ENCODE measurements around the gene TGIF2.
"Not testable (repeated sequence)": the region's sequence is repeated elsewhere in the genome, so short reads cannot be mapped to it uniquely, and the experiment has no call there.

The TGIF2 gene

DNA sequence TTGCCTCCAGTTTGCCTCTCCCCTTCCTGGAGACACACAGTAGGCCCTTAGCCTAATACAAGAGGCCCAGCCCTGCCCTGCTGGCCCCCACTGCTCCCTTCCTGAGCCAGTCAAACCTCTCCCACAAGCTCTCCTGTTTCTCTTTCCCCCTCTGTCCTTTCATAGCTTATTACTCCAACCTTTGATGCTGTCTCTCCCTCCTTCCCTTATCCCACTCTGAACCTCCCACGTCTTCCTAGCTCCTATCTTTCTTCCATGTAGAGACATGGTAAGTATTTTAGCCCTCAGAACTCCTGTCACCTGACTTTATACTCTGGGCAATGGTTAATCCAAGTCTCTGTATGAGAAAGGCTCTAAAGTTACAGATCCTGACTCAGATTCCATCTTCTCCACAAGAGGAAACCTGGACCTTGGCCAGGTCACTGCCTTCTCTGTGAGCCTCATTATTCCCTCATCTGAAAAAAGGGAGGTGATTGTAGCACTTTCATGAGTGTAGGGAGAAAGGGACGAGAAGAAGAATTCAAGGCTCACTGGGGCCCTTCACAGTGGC is 6.7 kb downstream of the TGIF2 start:
- no peak for DNase-seq

DNA sequence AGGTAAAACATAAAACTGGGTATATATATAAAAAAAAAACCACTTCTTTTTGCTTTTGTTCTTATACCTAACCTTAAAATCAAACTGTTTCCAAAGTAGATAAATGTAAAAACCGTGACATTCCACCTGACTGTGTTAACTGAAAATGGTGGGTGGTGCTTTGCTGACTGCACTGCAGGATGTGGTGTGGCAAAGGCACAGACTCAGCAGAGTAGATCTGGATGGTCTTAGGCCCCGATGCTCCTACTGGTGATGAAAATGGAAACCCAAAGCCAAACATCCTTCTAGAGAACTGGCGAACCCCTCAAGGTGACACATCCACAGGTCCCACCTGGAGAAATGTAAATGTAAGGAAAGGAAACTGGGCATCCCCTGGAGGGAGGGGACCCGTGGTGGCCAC is 8.9 kb downstream of the TGIF2 start:
- DNase-seq: peak in 2 of 6 experiments; percentile 12 to 42

DNA sequence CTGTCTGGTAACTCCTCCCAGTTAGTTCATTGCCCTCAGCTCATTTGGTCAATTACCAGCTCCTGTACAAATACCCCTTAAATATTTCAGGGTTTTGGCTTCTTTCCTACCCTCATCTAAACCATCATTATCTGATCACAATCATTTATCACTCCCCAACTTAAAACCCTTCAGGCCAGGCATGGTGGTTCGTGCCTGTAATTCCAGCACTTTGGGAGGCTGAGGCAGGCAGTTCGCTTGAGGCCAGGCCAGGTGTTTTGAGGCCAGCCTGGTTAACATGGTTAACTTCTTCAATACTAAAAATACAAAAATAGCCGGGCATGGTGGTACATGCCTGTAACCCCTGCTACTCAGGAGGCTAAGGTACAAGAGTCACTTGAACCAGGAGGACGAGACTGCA is 9.4 kb downstream of the TGIF2 start:
- DNase-seq: no peak

DNA sequence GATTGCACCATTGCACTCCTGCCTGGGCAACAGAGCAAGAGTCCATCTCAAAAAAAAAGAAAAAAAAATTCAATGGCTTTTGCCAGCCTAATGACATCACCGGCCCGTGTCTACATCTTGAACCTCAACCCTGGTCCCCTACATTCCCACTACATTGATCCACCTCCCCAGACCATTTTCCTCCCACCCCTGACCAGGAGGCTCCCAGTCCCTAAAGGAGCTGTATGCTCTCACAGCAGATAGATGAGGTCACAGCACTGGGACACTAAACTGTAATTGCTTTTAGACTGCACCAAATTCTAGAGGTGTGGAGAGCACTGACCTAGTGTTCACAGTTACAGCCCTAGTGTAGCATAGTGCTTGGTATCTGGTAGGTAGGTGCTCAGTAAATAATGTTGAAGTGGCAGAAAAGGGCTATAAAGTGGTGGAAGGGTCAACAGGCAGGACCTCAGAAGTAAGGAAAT is 10.7 kb downstream of the TGIF2 start:
- no peak for DNase-seq

DNA sequence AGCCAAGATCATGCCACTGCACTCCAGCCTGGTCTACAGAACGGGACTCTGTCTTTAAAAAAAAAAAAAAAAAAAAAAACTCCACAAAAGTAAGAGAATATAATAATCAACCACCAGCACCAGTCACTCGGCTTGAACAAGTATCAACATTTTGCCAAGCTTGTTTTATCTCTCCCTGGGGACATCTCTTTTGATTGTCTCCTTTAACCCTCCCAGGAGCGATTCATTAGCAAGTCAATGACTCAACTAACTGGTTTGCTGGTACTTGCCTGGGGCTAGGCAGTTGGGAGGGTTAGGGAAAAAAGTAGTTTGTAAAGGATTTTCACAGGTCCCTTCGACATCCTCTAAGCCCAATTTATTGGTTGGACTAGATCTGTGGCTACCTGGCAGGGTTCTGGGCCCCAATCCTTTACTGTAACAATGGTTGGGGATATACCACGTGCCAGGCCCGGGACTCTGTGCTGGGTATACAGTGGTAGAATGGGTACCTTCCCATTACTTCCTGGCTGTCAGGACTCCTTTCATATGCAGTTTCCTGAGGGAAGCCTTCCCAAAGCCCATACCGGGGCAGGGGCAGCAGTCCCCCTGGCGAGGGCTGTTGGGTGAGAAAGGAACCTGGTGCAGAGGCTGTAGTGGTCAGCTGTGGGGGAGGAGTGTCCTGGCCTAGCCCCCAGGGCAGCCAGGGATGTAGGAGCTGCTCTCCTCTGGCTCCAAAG is 12.2 kb downstream of the TGIF2 start:
- no peak for DNase-seq

DNA sequence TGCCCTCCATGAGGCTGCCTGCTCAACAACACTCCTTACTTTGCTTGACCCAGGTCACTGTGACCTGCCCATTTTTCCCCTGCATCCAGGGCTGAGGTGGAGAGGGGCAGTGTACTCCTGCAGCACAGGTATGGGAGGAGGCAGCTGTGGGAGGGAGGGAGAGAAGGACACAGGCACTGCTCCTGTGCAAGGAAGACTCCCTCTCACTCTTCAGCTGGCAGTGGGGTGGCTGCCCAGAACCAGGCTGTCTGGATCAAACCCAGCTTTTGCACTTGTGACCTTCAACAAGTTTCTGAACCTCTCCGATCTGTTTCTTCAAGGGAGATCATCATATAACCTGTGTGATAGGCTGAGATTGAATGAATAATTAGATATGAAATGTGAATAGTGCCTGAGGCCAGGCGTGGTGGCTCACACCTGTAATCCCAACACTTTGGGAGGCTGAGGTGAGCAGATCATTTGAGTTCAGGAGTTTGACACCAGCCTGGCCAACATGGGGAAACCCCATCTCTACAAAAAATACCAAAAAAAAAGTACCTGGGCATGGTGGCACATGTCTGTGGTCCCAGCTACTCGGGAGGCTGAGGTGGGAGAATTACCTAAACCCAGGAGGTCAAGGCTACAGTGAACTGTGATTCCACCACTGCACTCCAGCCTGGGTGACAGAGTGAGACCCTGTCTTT is 14.1 kb downstream of the TGIF2 start:
- no peak for DNase-seq

DNA sequence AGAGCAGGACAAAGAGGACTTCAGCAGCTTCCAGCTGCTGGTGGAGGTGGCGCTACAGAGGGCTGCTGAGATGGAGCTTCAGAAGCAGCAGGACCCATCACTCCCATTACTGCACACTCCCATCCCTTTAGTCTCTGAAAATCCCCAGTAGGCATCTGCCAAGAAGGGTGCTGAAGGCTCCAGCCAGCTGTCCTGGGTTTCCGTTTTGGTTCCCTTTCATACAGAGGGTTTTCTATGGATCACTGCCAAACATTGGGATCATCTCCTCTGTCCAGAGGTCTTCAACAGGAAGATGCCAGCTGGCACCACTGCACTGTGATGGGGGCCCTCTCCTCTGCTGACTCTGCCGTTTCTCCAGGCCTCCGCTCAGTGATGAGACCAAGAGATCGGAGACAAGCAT is 17.9 kb downstream of the TGIF2 start:
- DNase-seq: no peak

DNA sequence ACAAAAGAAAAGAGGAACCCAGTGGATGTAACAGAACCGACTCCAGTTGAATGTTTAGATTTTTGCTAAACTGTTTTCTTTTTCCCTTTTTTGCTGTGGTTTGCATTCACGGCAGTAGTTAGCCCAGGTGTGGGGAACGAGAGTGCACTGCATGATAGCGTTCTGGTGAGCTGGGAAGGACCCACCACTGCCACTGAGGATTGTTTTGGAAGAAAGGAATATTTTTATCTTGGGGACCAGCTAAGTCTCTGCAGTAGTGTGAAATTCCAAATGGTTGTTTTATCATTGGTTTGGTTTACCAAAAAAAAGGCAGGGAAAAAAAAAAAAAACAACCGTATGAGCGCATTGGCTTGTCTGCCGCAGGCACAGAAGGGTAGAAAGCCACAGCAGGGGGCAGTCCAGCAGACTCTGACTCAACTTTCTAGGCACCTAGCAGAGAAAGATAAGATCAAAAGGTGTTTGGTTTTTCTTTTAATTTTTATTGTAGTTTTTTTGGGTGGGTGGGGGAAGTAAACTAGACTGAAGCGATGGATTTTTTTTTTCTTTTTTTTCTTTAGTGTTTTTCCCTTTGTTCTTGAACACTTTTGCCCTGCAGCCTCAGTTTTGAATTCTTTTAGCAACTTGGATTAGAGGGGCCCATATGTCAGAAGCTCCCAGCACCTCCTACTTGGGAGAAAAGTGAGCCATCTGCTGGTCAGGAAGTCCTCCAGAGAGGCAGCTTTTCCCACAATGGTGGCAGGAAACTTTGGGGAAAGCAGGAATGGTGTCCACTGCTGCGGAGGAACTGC is 18.7 kb downstream of the TGIF2 start:
- peak in 4 of 6 experiments; percentile 16 to 41 (median 29) for DNase-seq

DNA sequence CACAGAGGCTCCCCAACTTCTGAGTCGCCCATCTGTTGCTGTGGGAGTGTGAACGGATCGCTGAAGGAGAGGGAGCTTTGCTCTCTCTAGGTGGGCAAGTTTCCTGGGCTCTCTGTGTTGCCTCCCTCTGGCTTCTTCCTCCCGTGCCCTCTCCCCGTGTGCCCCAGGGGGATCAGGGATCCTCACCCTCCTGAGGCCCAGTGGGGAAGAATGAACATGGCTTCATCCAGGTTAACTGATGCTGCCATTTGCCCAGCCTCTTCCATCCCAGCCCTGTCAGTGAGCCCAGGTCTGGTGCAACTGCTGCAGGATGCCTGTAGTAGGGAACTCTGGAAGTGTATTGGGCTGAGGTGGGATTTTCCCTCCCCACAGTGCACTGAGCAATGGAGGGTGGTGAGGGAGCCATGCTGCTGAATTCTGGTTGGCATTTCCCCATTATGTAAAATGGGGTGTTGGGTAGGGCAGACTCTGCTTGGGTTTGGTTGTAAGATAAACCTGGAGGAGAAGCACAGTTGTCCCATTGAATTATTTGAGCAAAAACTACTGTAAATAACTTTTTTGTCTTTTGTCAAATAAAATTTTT is 20.0 kb downstream of the TGIF2 start:
- DNase-seq: no peak

DNA sequence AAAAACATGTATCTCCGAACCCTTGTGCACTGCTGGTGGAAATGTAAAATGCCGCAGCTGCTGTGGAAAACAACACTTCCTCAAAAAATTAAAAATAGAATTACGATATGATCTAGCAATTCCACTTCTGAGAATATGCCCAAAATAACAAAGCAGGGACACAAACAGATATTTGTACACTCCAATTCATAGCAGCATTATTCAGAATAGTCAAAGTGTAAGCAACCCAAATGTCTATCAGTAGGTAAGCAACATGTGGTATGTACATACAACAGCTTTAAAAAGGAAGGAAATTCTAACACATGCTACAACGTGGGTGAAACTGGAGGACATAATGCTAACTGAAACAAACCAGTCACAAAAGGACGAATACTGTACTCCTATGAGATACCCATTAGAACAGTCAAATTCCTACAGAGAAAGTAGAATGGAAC is 26.5 kb downstream of the TGIF2 start:
- DNase-seq: no peak

DNA sequence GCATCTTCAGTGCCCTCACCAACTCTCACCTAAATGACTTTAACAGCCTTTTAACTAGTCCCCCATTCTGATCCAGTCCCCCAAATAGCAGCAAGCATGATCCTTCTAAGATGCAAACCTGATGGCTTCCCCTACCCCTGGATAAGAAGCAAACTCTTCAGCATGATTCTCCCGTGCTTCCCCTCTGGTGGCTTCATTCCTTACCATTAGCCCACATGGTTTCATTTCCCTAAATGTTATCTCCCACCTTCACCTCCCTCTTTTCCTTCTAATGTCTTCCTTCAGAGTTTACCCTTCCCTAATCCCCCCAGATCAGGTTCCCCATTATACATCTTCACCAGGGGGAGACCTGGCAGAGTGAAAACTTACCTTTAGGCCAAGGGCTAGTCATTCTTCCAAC is 28.1 kb downstream of the TGIF2 start:
- DNase-seq: no peak

DNA sequence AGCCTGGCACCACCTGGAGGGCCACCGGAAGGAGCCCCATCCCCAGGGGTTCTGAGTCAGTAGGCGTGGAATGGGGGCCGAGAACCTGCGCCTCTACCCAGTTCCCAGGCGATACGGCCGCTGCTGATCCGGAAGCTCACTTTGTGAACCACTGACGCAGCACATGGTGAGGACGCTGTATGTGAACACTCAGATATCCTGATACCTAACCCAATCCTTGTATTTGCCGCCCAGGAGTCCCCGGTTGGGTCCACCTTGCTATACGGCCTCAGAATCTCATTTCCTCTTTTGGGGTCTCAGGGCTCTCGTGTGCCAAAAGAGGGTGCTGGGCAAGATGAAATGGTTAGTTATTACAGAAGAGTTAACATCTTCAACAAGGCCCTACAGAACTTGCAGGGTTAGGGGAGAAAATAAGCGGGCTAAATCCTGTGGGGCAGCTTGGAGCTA is 31.6 kb downstream of the TGIF2 start:
- peak in 3 of 6 experiments; percentile 22 to 54 (median 39) for DNase-seq

DNA sequence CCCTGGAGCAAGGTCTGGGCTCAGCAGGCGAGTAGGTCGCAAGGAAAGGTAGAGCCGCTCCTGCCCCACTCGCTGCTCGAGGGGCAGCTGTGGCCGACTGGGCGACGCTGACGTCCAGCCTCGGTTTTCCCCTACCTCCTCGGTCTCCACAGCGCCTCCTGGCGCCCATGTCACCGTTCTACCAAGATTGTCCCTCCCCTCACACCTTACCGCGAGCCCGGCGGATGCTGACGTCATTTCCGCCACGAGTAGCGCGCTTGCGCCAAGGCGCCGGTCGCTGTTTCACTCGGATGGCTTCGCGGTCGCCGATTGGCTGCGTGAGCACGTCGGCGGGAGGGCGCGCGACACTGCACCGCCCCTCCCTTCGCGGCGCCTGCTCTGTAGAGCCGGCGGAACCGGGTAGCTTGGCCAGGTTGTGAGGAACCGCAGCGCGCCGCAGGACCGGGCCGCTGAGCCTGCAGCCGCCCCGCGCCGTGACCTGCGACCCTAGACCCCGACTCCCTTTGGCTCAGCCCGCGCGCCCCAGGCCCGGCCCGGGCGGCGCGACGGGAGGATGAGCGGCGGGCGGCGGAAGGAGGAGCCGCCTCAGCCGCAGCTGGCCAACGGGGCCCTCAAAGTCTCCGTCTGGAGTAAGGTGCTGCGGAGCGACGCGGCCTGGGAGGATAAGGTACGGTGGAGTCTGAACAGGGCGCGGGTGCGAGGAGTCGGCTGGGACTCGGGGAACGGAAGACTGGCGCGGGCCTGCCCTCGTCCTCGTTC is 32.2 kb downstream of the TGIF2 start, which contains the start of gene RAB5IF:
Gene RAB5IF, plus strand, starts transcription at position 381 of the 759 bp plus-strand sequence. Its CDS starts 173 bp downstream, at position 554.
- peak; percentile 98 for DNase-seq

DNA sequence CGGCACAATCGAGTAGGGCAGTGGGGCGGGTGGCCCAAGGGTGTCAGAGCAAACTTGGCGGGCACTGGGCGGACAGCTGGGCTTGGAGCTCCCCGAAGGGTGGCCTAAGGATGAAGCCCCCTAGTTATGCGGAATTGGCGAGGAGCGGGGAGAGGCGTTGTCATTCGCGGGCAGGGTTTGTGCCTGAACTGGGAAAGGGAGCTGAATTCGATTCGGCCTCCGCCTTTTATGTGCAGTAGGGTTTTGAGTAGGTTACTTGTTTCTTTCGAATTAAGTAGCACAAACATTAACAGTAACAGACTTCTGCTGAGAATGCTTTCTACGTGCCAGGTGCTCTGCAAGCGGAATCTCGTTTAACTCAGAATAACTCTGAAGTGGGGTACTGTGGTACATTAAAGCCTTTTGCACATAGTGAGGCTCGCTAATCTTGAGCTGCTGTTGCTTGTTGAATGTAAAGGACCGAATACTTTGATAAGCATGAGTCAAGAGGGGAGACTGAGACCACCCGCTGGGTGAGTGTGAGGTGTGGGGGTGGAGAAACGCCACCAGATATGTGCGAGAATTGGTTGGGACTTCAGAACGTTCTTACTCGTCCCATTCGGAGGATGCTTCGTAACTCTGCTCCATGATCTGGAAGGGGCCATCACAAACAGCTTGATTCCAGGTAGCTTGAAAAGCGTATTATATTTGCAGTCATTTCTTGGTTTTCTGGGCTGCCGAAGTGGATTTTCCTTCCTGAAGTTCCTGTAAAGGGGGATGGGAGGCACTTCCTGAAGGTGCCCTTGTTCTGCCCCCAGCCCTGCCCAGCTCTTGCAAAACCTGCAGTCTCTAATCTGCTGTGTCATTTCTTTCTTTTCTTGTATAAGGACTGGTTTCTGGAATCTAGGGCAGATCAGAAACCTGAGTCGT is 33.0 kb downstream of the TGIF2 start:
- peak in 2 of 6 experiments; percentile 46 for DNase-seq

DNA sequence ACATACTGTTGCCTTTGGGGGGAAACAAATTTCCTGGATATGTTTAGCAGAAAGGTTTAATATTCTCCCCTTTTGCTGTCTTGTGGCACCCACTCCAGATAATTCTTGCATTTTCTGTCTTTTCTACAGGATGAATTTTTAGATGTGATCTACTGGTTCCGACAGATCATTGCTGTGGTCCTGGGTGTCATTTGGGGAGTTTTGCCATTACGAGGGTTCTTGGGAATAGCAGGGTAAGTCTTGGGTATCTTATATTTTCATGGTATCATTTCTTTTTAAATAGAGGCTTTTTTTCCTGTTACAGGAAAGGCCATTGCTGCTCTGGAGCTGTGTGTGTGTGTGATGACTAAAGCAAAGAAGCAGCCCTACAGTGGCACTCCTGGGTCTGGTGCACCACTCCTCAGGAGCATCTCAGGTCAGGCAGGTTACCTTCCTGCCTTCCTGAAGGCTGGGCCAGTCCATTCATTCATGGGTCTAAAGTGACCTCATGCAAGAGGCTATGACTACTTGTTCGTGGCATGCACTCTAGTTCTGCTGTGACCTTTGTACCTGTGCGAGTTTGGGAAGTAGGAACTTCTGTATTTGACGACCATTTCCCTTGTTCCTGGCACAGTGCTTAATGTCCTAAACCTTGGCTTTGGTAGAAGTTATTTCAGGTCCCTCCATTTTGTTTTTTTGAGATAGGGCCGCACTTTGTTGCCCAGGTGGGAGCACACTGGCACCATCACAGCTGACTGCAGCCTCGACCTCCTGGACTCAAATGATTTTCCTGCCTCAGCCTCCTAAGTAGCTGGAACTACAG is 34.4 kb downstream of the TGIF2 start:
- no peak for DNase-seq

DNA sequence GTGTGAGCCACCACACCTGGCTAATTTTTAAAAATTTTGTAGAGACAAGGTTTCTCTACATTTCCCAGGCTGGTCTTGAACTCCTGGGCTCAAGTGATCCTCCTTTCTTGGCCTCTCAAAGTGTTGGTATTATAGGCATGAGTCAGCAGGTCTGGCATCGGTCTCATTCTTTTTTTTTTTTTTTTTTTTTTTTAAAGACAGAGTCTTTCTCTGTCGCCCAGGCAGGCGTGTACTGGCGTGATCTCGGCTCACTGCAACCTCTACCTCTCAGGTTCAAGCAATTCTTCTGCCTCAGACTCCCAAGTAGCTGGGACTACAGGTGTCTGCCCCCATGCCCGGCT is 35.0 kb downstream of the TGIF2 start:
- DNase-seq: not testable (repeated sequence)

DNA sequence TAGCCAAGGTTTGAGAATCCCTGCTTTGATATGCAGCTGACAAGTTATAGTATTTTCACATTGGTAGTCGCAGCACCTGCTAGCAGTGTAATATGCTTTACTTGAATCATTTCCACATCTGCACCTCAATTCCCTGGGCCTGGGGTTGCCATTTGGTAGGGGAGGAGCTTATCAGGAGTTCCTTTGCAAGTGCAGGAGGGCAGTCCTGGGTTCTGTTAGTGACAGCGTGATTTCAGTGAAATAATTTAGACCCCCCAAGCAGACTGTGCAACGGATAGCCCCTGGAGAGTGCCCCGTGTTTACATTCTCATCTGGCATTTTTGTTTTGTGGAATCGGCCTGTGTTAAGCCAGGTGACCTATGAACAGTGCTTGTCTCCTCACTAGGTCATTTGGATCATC is 38.2 kb downstream of the TGIF2 start:
- no peak for DNase-seq

DNA sequence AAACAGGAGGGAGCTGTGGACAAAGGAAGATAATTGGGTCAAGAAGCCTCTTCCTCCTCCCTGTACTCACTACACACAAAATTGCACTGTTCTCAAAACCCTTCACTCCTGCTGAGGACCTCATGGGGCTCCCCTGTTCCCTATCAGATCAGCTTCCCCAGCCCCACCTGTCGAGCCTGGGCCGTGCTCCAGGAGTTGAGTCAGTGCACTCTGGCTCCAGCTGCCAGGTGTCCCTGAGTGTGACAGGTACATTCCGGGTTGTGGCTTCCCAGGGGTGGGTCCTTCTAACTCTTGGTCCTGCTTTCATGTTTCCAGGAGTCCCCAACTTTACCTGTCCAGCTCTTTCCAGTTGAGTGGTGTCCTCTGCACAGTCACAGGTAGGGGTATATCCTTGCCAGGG is 40.6 kb downstream of the TGIF2 start:
- DNase-seq: no peak

DNA sequence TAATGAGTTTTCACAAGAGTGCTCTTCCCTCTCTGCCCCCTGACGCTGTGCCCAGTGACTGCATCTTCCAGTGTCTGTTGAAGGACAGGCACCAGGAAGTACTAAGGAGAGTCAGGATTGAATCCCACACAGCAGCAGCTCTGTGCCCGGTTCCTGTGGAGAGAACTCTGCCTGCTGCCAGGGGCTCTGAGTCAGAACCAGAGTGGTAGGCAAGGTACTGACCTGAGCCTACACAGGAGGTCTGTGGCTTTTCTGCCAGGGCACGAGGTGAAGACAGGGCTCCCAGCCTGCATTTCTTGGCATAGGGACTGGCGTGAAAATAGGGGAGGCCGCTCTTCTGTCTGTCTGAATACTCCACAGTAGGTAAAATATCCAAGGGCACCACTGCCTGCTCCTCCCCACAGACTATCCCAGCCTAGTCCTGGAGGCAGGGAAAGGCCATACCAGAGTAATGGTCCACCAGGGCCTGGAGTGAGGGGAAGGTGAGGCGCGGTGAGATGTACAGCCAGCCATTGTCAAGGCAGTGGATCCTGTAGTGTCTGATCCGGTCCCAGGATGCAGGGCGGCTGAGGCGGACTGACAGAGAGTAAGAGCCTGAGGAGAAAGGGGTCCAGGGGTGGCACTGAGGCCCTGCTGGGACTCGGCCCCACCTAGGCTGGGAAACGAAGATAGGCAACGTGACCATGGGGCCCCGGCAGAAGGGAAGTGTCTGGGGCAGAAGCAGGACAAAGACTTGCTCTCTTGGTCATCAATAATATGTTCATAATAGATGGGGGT is 41.6 kb downstream of the TGIF2 start:
- DNase-seq: no peak
